GM23338 (cell line): ENCODE measurements around the gene MAP3K10. TPM values are rescaled to one million over a fixed set of nuclear protein-coding genes. Genes with fewer than 3 reads are reported as not detected.

ENCODE experiments used
- ATAC-seq: fragments of 200-7000 bp; cut with Tn5 transposase; 3 replicates; pipeline ENCODE4 v1.9.1; 2020
- DNase-seq: peaks from one replicate; pipeline ENCODE4 v3.0.0-alpha.2; 2015; ENCODE audit warnings: low spot score
- H2AFZ ChIP-seq: fragments of 200-600 bp; sonication (generic); 2 replicates; pipeline ENCODE4 v1.8.0; 2016; ENCODE audit warnings: antibody characterized with exemption, mild to moderate bottlenecking, moderate library complexity
- H3F3A ChIP-seq: fragments of 200-600 bp; sonication (generic); replicated peaks from 2 replicates; pipeline ENCODE4 v1.8.0; 2017; ENCODE audit warnings: antibody characterized with exemption, mixed run types, low read depth
- H3K27ac ChIP-seq: fragments of 200-600 bp; sonication (generic); 2 replicates; pipeline ENCODE4 v1.6.1; 2016; ENCODE audit warnings: low read depth
- H3K27me3 ChIP-seq: fragments of 200-600 bp; sonication (generic); 2 replicates; pipeline ENCODE4 v1.8.0; 2016; ENCODE audit warnings: mild to moderate bottlenecking, mixed run types, moderate library complexity; ENCODE audit not compliant: insufficient read depth
- H3K36me3 ChIP-seq: fragments of 200-600 bp; sonication (generic); 2 replicates; pipeline ENCODE4 v1.8.0; 2016; ENCODE audit warnings: mild to moderate bottlenecking; ENCODE audit not compliant: insufficient read depth
- H3K4me1 ChIP-seq: fragments of 200-600 bp; sonication (generic); 2 replicates; pipeline ENCODE4 v1.8.0; 2016; ENCODE audit warnings: mild to moderate bottlenecking, moderate library complexity; ENCODE audit not compliant: insufficient read depth
- H3K4me2 ChIP-seq: fragments of 200-600 bp; sonication (generic); 2 replicates; pipeline ENCODE4 v1.7.1; 2017; ENCODE audit warnings: mixed run types
- H3K4me3 ChIP-seq: fragments of 200-600 bp; sonication (generic); 2 replicates; pipeline ENCODE4 v1.6.1; 2016; ENCODE audit warnings: mixed run types
- H3K79me2 ChIP-seq: fragments of 200-600 bp; sonication (generic); replicated peaks from 2 replicates; pipeline ENCODE4 v1.8.0; 2017; ENCODE audit warnings: mild to moderate bottlenecking; ENCODE audit not compliant: insufficient read depth
- H3K9me2 ChIP-seq: fragments of 200-600 bp; sonication (generic); 2 replicates; pipeline ENCODE4 v1.8.0; 2017; ENCODE audit not compliant: insufficient read depth
- H4K20me1 ChIP-seq: fragments of 200-600 bp; sonication (generic); replicated peaks from 2 replicates; pipeline ENCODE4 v1.8.0; 2017; ENCODE audit warnings: mild to moderate bottlenecking; ENCODE audit not compliant: insufficient read depth
- H3K27ac Mint-ChIP-seq: 2 replicates; pipeline ENCODE4 v1.8.0; 2020; ENCODE audit warnings: inconsistent platforms, mild to moderate bottlenecking, moderate library complexity, mixed read lengths
- H3K27me3 Mint-ChIP-seq: 3 replicates; pipeline ENCODE4 v1.8.0; 2022; ENCODE audit warnings: low read depth, mild to moderate bottlenecking, moderate library complexity, mixed read lengths, inconsistent platforms; ENCODE audit not compliant: insufficient read depth, poor library complexity
- H3K36me3 Mint-ChIP-seq: 3 replicates; pipeline ENCODE4 v1.8.0; 2021; ENCODE audit warnings: low read depth, mild to moderate bottlenecking, inconsistent platforms, moderate library complexity, mixed read lengths
- H3K4me1 Mint-ChIP-seq: 3 replicates; pipeline ENCODE4 v1.8.0; 2020; ENCODE audit warnings: mild to moderate bottlenecking, inconsistent platforms, mixed read lengths
- H3K4me3 Mint-ChIP-seq: 3 replicates; pipeline ENCODE4 v1.8.0; 2021; ENCODE audit warnings: moderate library complexity, mild to moderate bottlenecking, inconsistent platforms, mixed read lengths
- H3K9me3 Mint-ChIP-seq: 3 replicates; pipeline ENCODE4 v1.8.0; 2020; ENCODE audit warnings: moderate library complexity, mild to moderate bottlenecking, inconsistent platforms, mixed read lengths
- CREB1 ChIP-seq: fragments of 250-450 bp; sonication (Bioruptor Pico); IDR thresholded peaks from 2 replicates; pipeline ENCODE4 v1.5.0; 2020; ENCODE audit warnings: low read depth, mild to moderate bottlenecking, moderate library complexity
- EZH2 ChIP-seq: fragments of 200-600 bp; sonication (generic); IDR thresholded peaks from one replicate; pipeline ENCODE4 v1.8.0; 2017; ENCODE audit warnings: antibody characterized with exemption, mild to moderate bottlenecking, low read depth; ENCODE audit not compliant: unreplicated experiment
- EZH2phosphoT487 ChIP-seq: fragments of 200-600 bp; sonication (generic); IDR thresholded peaks from one replicate; pipeline ENCODE4 v1.8.1; 2018; ENCODE audit warnings: antibody characterized with exemption; ENCODE audit not compliant: unreplicated experiment
- JUNB ChIP-seq: IDR thresholded peaks from one replicate; pipeline ENCODE4 v1.6.1; 2016; ENCODE audit warnings: antibody characterized with exemption; ENCODE audit not compliant: unreplicated experiment
- NANOG ChIP-seq: IDR thresholded peaks from 2 replicates; pipeline ENCODE4 v1.6.1; 2016; ENCODE audit warnings: antibody characterized with exemption, borderline replicate concordance
- POLR2AphosphoS5 ChIP-seq: IDR thresholded peaks from 2 replicates; pipeline ENCODE4 v1.6.1; 2016; ENCODE audit warnings: antibody characterized with exemption, low read depth
- REST ChIP-seq: IDR thresholded peaks from one replicate; pipeline ENCODE4 v1.6.1; 2018; ENCODE audit warnings: antibody characterized with exemption; ENCODE audit not compliant: unreplicated experiment
- STAT1 ChIP-seq: IDR thresholded peaks from one replicate; pipeline ENCODE4 v1.6.1; 2016; ENCODE audit warnings: antibody characterized with exemption; ENCODE audit not compliant: unreplicated experiment
- ZNF114 ChIP-seq: fragments of 250-450 bp; sonication (Bioruptor Pico); IDR thresholded peaks from 2 replicates; pipeline ENCODE4 v1.5.0; 2020; ENCODE audit warnings: mild to moderate bottlenecking, moderate library complexity
- ZNF331 ChIP-seq: fragments of 250-450 bp; sonication (Bioruptor Pico); IDR thresholded peaks from 2 replicates; pipeline ENCODE4 v1.5.0; 2020; ENCODE audit warnings: low read depth, mild to moderate bottlenecking, moderate library complexity
- polyA plus RNA-seq: library from polyadenylated mRNA; unstranded; fragments of >200 nt; fragmentation: Nextera tagmentation; extraction: Ambion mirVana; gene quantifications from 2 replicates; pipeline ENCODE4 v1.2.1, GENCODE V29; 2016
- total RNA-seq: library from RNA; depleted of rRNA; stranded (reverse); fragments of >200 nt; shearing (Covaris generic); gene quantifications from 2 replicates; pipeline ENCODE4 v1.2.3, GENCODE V29; 2014
- TF ChIP-seq, protein P1 (sequence below): fragments of 250-450 bp; sonication (Bioruptor Pico); IDR thresholded peaks from 2 replicates; pipeline ENCODE4 v1.5.0; 2020; ENCODE audit warnings: mild to moderate bottlenecking, moderate library complexity
- TF ChIP-seq, protein P2 (sequence below): IDR thresholded peaks from 2 replicates; pipeline ENCODE4 v1.6.1; 2016; ENCODE audit warnings: antibody characterized with exemption
- TF ChIP-seq, protein P3 (sequence below), 2 experiments: fragments of 200-600 bp in 1 of 2; sonication (generic) in 1 of 2; conservative IDR thresholded peaks; 2 replicates each; pipeline versions ENCODE4 v1.5.1 to v1.6.1; 2016 to 2017; ENCODE audit warnings: antibody characterized with exemption in 2 of 2, low read depth in 2 of 2, mild to moderate bottlenecking in 2 of 2, moderate library complexity in 1 of 2

Gene MAP3K10
- total and polyA plus RNA-seq, 2 experiments from 2014 or later: 5.9 to 13.7 TPM

- H2AFZ ChIP-seq: no peak overlapping the region
- peaks cover 16% of the 10 kb centered on the region for H3K4me1 ChIP-seq
- peaks cover 13% of the 10 kb centered on the region for H3K27me3 Mint-ChIP-seq
- ATAC-seq (no peak), DNase-seq (no peak)
- no peaks in the 10 kb centered on the region for H3K27me3 ChIP-seq
- TF ChIP-seq EZH2: no peak
- TF ChIP-seq, protein P1, sequence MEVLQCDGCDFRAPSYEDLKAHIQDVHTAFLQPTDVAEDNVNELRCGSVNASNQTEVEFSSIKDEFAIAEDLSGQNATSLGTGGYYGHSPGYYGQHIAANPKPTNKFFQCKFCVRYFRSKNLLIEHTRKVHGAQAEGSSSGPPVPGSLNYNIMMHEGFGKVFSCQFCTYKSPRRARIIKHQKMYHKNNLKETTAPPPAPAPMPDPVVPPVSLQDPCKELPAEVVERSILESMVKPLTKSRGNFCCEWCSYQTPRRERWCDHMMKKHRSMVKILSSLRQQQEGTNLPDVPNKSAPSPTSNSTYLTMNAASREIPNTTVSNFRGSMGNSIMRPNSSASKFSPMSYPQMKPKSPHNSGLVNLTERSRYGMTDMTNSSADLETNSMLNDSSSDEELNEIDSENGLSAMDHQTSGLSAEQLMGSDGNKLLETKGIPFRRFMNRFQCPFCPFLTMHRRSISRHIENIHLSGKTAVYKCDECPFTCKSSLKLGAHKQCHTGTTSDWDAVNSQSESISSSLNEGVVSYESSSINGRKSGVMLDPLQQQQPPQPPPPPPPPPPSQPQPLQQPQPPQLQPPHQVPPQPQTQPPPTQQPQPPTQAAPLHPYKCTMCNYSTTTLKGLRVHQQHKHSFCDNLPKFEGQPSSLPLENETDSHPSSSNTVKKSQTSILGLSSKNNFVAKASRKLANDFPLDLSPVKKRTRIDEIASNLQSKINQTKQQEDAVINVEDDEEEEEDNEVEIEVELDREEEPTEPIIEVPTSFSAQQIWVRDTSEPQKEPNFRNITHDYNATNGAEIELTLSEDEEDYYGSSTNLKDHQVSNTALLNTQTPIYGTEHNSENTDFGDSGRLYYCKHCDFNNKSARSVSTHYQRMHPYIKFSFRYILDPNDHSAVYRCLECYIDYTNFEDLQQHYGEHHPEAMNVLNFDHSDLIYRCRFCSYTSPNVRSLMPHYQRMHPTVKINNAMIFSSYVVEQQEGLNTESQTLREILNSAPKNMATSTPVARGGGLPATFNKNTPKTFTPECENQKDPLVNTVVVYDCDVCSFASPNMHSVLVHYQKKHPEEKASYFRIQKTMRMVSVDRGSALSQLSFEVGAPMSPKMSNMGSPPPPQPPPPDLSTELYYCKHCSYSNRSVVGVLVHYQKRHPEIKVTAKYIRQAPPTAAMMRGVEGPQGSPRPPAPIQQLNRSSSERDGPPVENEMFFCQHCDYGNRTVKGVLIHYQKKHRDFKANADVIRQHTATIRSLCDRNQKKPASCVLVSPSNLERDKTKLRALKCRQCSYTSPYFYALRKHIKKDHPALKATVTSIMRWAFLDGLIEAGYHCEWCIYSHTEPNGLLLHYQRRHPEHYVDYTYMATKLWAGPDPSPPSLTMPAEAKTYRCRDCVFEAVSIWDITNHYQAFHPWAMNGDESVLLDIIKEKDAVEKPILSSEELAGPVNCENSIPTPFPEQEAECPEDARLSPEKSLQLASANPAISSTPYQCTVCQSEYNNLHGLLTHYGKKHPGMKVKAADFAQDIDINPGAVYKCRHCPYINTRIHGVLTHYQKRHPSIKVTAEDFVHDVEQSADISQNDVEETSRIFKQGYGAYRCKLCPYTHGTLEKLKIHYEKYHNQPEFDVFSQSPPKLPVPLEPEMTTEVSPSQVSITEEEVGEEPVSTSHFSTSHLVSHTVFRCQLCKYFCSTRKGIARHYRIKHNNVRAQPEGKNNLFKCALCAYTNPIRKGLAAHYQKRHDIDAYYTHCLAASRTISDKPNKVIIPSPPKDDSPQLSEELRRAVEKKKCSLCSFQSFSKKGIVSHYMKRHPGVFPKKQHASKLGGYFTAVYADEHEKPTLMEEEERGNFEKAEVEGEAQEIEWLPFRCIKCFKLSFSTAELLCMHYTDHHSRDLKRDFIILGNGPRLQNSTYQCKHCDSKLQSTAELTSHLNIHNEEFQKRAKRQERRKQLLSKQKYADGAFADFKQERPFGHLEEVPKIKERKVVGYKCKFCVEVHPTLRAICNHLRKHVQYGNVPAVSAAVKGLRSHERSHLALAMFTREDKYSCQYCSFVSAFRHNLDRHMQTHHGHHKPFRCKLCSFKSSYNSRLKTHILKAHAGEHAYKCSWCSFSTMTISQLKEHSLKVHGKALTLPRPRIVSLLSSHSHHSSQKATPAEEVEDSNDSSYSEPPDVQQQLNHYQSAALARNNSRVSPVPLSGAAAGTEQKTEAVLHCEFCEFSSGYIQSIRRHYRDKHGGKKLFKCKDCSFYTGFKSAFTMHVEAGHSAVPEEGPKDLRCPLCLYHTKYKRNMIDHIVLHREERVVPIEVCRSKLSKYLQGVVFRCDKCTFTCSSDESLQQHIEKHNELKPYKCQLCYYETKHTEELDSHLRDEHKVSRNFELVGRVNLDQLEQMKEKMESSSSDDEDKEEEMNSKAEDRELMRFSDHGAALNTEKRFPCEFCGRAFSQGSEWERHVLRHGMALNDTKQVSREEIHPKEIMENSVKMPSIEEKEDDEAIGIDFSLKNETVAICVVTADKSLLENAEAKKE: no peak
- TF ChIP-seq, protein P2, sequence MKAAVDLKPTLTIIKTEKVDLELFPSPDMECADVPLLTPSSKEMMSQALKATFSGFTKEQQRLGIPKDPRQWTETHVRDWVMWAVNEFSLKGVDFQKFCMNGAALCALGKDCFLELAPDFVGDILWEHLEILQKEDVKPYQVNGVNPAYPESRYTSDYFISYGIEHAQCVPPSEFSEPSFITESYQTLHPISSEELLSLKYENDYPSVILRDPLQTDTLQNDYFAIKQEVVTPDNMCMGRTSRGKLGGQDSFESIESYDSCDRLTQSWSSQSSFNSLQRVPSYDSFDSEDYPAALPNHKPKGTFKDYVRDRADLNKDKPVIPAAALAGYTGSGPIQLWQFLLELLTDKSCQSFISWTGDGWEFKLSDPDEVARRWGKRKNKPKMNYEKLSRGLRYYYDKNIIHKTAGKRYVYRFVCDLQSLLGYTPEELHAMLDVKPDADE: no peak
- TF ChIP-seq STAT1: no peak
- TF ChIP-seq ZNF114 (CRISPR knock-in tag): no peak
- no peak for TF ChIP-seq JUNB
- TF ChIP-seq NANOG: no peak
- TF ChIP-seq, protein P3, sequence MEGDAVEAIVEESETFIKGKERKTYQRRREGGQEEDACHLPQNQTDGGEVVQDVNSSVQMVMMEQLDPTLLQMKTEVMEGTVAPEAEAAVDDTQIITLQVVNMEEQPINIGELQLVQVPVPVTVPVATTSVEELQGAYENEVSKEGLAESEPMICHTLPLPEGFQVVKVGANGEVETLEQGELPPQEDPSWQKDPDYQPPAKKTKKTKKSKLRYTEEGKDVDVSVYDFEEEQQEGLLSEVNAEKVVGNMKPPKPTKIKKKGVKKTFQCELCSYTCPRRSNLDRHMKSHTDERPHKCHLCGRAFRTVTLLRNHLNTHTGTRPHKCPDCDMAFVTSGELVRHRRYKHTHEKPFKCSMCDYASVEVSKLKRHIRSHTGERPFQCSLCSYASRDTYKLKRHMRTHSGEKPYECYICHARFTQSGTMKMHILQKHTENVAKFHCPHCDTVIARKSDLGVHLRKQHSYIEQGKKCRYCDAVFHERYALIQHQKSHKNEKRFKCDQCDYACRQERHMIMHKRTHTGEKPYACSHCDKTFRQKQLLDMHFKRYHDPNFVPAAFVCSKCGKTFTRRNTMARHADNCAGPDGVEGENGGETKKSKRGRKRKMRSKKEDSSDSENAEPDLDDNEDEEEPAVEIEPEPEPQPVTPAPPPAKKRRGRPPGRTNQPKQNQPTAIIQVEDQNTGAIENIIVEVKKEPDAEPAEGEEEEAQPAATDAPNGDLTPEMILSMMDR (conservative IDR thresholded peaks at IDR 0.05; ENCODE audit: low read depth in 2 of 2): no peak
- no peak for TF ChIP-seq REST
- no peak for TF ChIP-seq EZH2phosphoT487
- no peak for TF ChIP-seq ZNF331 (CRISPR knock-in tag)
- no peak for TF ChIP-seq POLR2AphosphoS5
- no peak for TF ChIP-seq CREB1 (CRISPR knock-in tag)
- H3K36me3 ChIP-seq: no peaks in the 10 kb centered on the region; the same call in 1 of the 2 replicates
- H3K36me3 Mint-ChIP-seq: peaks cover 23% of the 10 kb centered on the region
- no peaks in the 10 kb centered on the region for H3K79me2 ChIP-seq
- 0 out of 2 replicates have a peak, but pooled peaks cover 3% of the 10 kb centered on the region for H3F3A ChIP-seq
- H3K4me3 Mint-ChIP-seq: no peak overlapping the region
- no peak overlapping the region for H3K4me2 ChIP-seq
- H3K27ac Mint-ChIP-seq: no peak overlapping the region
- no peak overlapping the region for H3K27ac ChIP-seq
- H3K9me3 Mint-ChIP-seq: no peaks in the 10 kb centered on the region
- H3K4me1 Mint-ChIP-seq: peaks cover 17% of the 10 kb centered on the region
- no peaks in the 10 kb centered on the region for H4K20me1 ChIP-seq
- no peak overlapping the region for H3K4me3 ChIP-seq
- no peaks in the 10 kb centered on the region for H3K9me2 ChIP-seq
These were observed 44.8 kb downstream of the MAP3K10 start for GRCh38 chr19:40236026-40236355.
